ENCODE data around the gene VAMP3.
A peak's percentile ranks its signal among the peaks of the same experiment; 100 is the strongest.

VAMP3 gene

DNA sequence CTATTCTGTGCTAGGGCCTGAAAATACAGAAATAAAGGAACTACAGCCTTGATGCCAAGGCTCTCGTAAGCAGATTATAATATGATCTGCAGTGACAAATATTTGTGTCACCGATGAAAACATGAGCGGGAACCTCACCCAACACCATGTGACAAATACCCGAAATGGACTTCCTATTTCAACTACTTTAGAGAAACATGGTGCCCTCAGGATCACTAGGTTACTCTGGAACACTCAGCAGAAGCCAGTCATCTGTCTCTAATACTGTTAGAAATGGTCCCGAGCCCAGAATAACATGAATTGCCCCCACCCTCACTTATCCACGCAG lies 463 bp upstream of the VAMP3 start:
- H3K79me2 ChIP-seq (ENCODE audit: insufficient read depth, low read length): peaks cover 37% of the 10 kb centered on the region
- H3K9me2 ChIP-seq (replicated peaks; ENCODE audit: low read depth, low read length): no peaks in the 10 kb centered on the region
- H3K9ac ChIP-seq (ENCODE audit: low read depth, low read length, poor library complexity, severe bottlenecking): peak overlapping the region; percentile 86
- peaks cover 13% of the 10 kb centered on the region for H4K20me1 ChIP-seq (ENCODE audit: insufficient read depth, low read length, poor library complexity, severe bottlenecking)
- no peaks in the 10 kb centered on the region for H3F3A ChIP-seq (ENCODE audit: low read depth)
- TF ChIP-seq, protein P1, sequence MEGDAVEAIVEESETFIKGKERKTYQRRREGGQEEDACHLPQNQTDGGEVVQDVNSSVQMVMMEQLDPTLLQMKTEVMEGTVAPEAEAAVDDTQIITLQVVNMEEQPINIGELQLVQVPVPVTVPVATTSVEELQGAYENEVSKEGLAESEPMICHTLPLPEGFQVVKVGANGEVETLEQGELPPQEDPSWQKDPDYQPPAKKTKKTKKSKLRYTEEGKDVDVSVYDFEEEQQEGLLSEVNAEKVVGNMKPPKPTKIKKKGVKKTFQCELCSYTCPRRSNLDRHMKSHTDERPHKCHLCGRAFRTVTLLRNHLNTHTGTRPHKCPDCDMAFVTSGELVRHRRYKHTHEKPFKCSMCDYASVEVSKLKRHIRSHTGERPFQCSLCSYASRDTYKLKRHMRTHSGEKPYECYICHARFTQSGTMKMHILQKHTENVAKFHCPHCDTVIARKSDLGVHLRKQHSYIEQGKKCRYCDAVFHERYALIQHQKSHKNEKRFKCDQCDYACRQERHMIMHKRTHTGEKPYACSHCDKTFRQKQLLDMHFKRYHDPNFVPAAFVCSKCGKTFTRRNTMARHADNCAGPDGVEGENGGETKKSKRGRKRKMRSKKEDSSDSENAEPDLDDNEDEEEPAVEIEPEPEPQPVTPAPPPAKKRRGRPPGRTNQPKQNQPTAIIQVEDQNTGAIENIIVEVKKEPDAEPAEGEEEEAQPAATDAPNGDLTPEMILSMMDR (conservative IDR thresholded peaks at IDR 0.05; ENCODE audit: low read length): no peak
- TF ChIP-seq EZH2phosphoT487 (IDR thresholded peaks at IDR 0.05; ENCODE audit: borderline replicate concordance): no peak
- peak overlapping the region; percentile 76 for H3K4me2 ChIP-seq (ENCODE audit: low read depth, low read length, poor library complexity, severe bottlenecking)
- no peaks in the 10 kb centered on the region for H3K27me3 ChIP-seq (ENCODE audit: insufficient read depth, low read length, poor library complexity, severe bottlenecking)
- no peaks in the 10 kb centered on the region for H3K9me3 ChIP-seq (ENCODE audit: insufficient read depth, low read depth, low read length)
- H3K36me3 ChIP-seq (ENCODE audit: insufficient read depth, low read length): no peaks in the 10 kb centered on the region
- H3K4me1 ChIP-seq (ENCODE audit: insufficient read depth, low read length, poor library complexity, severe bottlenecking): peaks cover 37% of the 10 kb centered on the region
- peak overlapping the region; percentile 90 for H2AFZ ChIP-seq (ENCODE audit: low read length)
- peak overlapping the region; percentile 97 for H3K4me3 ChIP-seq (ENCODE audit: low read length, poor library complexity, severe bottlenecking)

DNA sequence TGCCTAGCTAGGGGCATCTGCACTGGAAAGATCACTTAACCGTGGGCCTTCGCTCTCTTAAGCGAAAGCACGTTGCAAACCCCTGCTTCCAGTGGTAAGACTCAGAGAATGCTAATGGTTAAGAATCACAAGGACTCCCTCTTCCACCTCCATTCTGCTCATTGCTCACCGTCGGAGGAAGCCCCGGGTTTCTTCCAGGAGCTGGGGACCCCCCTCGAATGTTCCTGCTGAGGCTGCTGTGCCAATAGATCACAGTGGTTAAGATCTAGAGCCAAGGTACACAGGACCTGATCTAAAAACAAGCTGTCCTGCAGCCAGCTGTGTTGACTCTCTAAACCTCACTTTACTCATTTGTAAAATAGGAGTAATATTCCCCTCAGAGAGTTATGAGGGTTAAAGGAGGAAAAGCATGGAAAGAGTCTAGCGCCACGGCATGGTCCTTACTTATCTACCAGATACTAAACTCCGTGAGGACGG lies 765 bp downstream of the VAMP3 start:
- no peaks in the 10 kb centered on the region for H3K36me3 ChIP-seq (ENCODE audit: insufficient read depth, low read length)
- no peak overlapping the region for H2AFZ ChIP-seq (ENCODE audit: low read length)
- H3K9me2 ChIP-seq (replicated peaks; ENCODE audit: low read depth, low read length): no peaks in the 10 kb centered on the region
- peak overlapping the region; percentile 86 for H3K9ac ChIP-seq (ENCODE audit: low read depth, low read length, poor library complexity, severe bottlenecking)
- H3K79me2 ChIP-seq (ENCODE audit: insufficient read depth, low read length): peaks cover 46% of the 10 kb centered on the region
- peak overlapping the region; percentile 97 for H3K4me3 ChIP-seq (ENCODE audit: low read length, poor library complexity, severe bottlenecking)
- no peak for TF ChIP-seq EZH2phosphoT487 (IDR thresholded peaks at IDR 0.05; ENCODE audit: borderline replicate concordance)
- TF ChIP-seq, protein P1 (conservative IDR thresholded peaks at IDR 0.05; ENCODE audit: low read length): no peak
- H3K4me2 ChIP-seq (ENCODE audit: low read depth, low read length, poor library complexity, severe bottlenecking): peak overlapping the region; percentile 97
- no peaks in the 10 kb centered on the region for H3K27me3 ChIP-seq (ENCODE audit: insufficient read depth, low read length, poor library complexity, severe bottlenecking)
- no peaks in the 10 kb centered on the region for H3F3A ChIP-seq (ENCODE audit: low read depth)
- H3K9me3 ChIP-seq (ENCODE audit: insufficient read depth, low read depth, low read length): no peaks in the 10 kb centered on the region
- H4K20me1 ChIP-seq (ENCODE audit: insufficient read depth, low read length, poor library complexity, severe bottlenecking): peaks cover 13% of the 10 kb centered on the region
- H3K4me1 ChIP-seq (ENCODE audit: insufficient read depth, low read length, poor library complexity, severe bottlenecking): peaks cover 37% of the 10 kb centered on the region

DNA sequence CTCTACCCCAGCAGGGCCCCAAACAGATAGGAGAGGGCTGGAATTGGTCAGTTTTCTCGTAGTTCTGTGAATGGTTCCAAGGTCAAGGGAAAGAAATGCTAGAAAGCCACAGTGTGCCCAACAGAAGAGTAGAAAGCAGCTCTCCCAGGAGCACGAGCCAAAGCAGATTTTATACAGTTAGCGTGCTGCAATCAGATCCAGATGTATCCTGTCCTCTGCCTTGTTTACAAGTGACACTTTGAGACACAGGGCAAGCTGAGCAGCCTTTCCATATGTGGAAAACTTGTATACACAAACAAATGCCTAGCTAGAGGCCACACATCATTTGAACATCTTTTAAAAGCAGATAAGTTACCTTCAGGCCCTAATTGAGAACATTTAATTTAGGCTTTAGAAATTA lies 6.5 kb downstream of the VAMP3 start:
- Histone ChIP-seq H3K36me3 (ENCODE audit: insufficient read depth, low read length) (peaks cover 32% of the 10 kb centered on the region; the same call in 1 of the 2 replicates), H4K20me1 (ENCODE audit: insufficient read depth, low read length, poor library complexity, severe bottlenecking) (peaks cover 4% of the 10 kb centered on the region)

More for the DNA sequence above, 6.5 kb downstream of the VAMP3 start:
- Histone ChIP-seq H3K79me2 (ENCODE audit: insufficient read depth, low read length) (peaks cover 32% of the 10 kb centered on the region), H2AFZ (ENCODE audit: low read length) (no peak overlapping the region), H3K4me2 (ENCODE audit: low read depth, low read length, poor library complexity, severe bottlenecking) (no peak overlapping the region), H3F3A (ENCODE audit: low read depth) (no peaks in the 10 kb centered on the region), H3K27me3 (ENCODE audit: insufficient read depth, low read length, poor library complexity, severe bottlenecking) (no peaks in the 10 kb centered on the region), H3K9ac (ENCODE audit: low read depth, low read length, poor library complexity, severe bottlenecking) (no peak overlapping the region), H3K9me2 (replicated peaks; ENCODE audit: low read depth, low read length) (no peaks in the 10 kb centered on the region), H3K9me3 (ENCODE audit: insufficient read depth, low read depth, low read length) (no peaks in the 10 kb centered on the region), H3K4me3 (ENCODE audit: low read length, poor library complexity, severe bottlenecking) (no peak overlapping the region), H3K4me1 (ENCODE audit: insufficient read depth, low read length, poor library complexity, severe bottlenecking) (peaks cover 5% of the 10 kb centered on the region)
- no peak for TF ChIP-seq EZH2phosphoT487 (IDR thresholded peaks at IDR 0.05; ENCODE audit: borderline replicate concordance)
- TF ChIP-seq, protein P1 (conservative IDR thresholded peaks at IDR 0.05; ENCODE audit: low read length): no peak
